Parathyroid adenoma (tissue), 2 donors: Measurements from ENCODE around the gene SALL1.

ENCODE experiments used
- H2AFZ ChIP-seq: fragments of 300-600 bp; sonication (generic); one replicate; pipeline ENCODE4 v1.7.0; 2017; ENCODE audit warnings: antibody characterized with exemption, mild to moderate bottlenecking
- H3K27ac ChIP-seq: fragments of 300-600 bp; sonication (generic); one replicate; pipeline ENCODE4 v1.7.0; 2017
- H3K27me3 ChIP-seq: fragments of 300-600 bp; sonication (generic); one replicate; pipeline ENCODE4 v1.7.0; 2017; ENCODE audit warnings: low read length; ENCODE audit not compliant: control insufficient read depth, insufficient read depth
- H3K36me3 ChIP-seq: fragments of 300-600 bp; sonication (generic); one replicate; pipeline ENCODE4 v1.7.0; 2017; ENCODE audit warnings: low read length; ENCODE audit not compliant: control insufficient read depth, insufficient read depth
- H3K4me1 ChIP-seq: fragments of 300-600 bp; sonication (generic); one replicate; pipeline ENCODE4 v1.7.0; 2017; ENCODE audit warnings: control low read depth
- H3K4me2 ChIP-seq: fragments of 300-600 bp; sonication (generic); one replicate; pipeline ENCODE4 v1.7.0; 2017; ENCODE audit warnings: low read length
- H3K4me3 ChIP-seq: fragments of 300-600 bp; sonication (generic); one replicate; pipeline ENCODE4 v1.7.0; 2017; ENCODE audit warnings: low read depth, low read length
- H3K79me2 ChIP-seq: fragments of 300-600 bp; sonication (generic); one replicate; pipeline ENCODE4 v1.7.0; 2017; ENCODE audit warnings: control low read depth
- H3K9ac ChIP-seq: fragments of 300-600 bp; sonication (generic); one replicate; pipeline ENCODE4 v1.7.0; 2017; ENCODE audit warnings: mild to moderate bottlenecking
- H3K9me3 ChIP-seq: fragments of 300-600 bp; sonication (generic); one replicate; pipeline ENCODE4 v1.7.0; 2017; ENCODE audit warnings: low read length; ENCODE audit not compliant: control insufficient read depth
- TF ChIP-seq, protein P1 (sequence below): fragments of 300-600 bp; sonication (generic); IDR thresholded peaks from one replicate; pipeline ENCODE4 v1.7.0; 2017; ENCODE audit warnings: antibody characterized with exemption, mild to moderate bottlenecking
- donor health status: primary hyperparathyroidism.

The SALL1 gene

DNA sequence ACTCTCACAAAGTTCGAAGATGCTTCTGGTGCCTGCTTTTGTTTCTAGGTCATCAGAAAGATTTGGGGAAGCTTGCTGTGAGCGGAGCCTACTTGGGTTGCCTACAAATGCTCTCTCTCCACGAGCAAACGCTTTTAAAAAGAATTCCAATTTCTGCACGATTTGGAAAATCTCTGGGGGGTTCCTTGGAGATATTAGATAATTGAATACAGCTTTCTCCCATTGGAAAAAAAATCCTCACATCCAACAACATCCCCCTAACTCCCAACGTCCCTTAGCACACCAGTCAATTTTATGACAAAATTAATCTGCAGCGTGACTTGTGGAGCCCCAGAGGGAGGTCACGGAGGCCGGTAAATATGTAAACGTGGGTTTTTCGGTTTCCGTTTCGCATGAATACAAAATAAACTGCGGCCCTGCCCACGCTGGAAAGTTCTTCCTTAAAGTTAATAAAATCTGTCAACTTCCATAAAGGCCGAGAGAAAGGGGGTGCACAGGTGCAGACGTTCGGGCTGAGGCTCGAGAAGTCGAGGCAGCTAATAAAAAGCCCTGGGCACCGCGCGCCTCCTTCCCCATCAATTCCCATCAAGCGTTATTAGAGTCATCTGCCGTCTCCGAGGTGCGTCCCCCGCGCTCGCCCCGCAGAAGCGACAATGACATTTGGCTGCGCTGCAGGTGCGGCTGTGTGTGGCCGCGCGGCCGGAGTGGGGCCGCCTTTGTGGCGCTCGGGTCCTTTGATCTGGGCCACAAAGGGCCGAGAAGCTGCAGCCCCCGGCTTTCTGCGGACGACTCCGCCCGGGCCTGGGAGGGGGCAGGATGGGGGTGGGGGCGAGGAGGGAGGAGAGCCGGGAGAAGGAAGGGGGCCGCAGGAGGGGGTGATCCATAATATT lies 37.6 kb downstream of the SALL1 start:
- Histone ChIP-seq H3K36me3 (no peaks in the 10 kb centered on the region), H3K27ac (no peak overlapping the region), H2AFZ (no peak overlapping the region), H3K4me3 (no peak overlapping the region), H3K79me2 (no peaks in the 10 kb centered on the region), H3K27me3 (no peaks in the 10 kb centered on the region), H3K9me3 (no peaks in the 10 kb centered on the region), H3K4me1 (no peaks in the 10 kb centered on the region), H3K9ac (no peak overlapping the region), H3K4me2 (no peak overlapping the region)
- TF ChIP-seq, protein P1, sequence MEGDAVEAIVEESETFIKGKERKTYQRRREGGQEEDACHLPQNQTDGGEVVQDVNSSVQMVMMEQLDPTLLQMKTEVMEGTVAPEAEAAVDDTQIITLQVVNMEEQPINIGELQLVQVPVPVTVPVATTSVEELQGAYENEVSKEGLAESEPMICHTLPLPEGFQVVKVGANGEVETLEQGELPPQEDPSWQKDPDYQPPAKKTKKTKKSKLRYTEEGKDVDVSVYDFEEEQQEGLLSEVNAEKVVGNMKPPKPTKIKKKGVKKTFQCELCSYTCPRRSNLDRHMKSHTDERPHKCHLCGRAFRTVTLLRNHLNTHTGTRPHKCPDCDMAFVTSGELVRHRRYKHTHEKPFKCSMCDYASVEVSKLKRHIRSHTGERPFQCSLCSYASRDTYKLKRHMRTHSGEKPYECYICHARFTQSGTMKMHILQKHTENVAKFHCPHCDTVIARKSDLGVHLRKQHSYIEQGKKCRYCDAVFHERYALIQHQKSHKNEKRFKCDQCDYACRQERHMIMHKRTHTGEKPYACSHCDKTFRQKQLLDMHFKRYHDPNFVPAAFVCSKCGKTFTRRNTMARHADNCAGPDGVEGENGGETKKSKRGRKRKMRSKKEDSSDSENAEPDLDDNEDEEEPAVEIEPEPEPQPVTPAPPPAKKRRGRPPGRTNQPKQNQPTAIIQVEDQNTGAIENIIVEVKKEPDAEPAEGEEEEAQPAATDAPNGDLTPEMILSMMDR: no peak

DNA sequence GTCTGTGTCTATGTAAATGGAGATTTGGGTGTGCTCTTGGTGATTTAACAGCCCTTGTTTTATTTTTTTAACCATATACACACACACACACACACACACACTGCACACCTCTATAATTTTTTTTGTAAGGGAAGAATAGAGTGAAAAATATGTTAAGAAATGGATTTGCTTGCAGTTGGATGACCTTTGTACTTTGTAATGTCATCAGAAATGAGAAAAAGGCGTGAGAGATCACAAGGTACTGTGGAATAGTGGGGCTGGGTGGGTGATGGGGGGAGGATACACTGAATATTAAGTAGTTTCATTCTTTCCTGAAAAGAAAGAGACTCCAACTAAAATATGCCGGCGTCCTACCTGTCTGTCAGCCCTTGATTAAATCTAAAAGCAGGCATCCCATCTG lies 38.7 kb downstream of the SALL1 start:
- no peaks in the 10 kb centered on the region for H3K9me3 ChIP-seq
- H3K79me2 ChIP-seq: no peaks in the 10 kb centered on the region
- no peaks in the 10 kb centered on the region for H3K4me1 ChIP-seq
- no peak overlapping the region for H2AFZ ChIP-seq
- no peak overlapping the region for H3K4me3 ChIP-seq
- H3K4me2 ChIP-seq: no peak overlapping the region
- TF ChIP-seq, protein P1: no peak
- no peaks in the 10 kb centered on the region for H3K36me3 ChIP-seq
- no peak overlapping the region for H3K27ac ChIP-seq
- H3K9ac ChIP-seq: no peak overlapping the region
- no peaks in the 10 kb centered on the region for H3K27me3 ChIP-seq

DNA sequence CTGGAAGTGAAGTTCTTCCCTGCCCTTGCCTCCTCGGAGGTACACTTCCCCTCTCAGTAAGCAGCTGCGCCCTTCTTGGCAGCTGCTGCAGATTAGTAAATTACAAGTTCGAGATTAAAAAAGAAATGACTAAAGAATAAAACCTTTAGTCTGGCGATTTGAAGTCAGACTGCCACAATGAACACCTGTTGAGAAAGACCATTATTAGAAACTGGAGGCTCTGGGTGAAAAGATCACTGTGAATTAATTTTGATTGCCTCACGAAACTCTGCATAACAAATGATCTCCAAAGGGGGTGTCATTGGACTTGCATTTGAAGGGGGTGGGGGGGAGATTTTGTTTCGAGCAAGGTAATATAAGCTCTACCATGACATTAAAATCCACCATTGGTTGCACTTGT lies 39.3 kb downstream of the SALL1 start:
- Histone ChIP-seq H3K4me1 (no peaks in the 10 kb centered on the region), H3K9ac (no peak overlapping the region), H2AFZ (no peak overlapping the region), H3K4me3 (no peak overlapping the region), H3K27me3 (no peaks in the 10 kb centered on the region), H3K27ac (no peak overlapping the region), H3K36me3 (no peaks in the 10 kb centered on the region), H3K4me2 (no peak overlapping the region), H3K79me2 (no peaks in the 10 kb centered on the region), H3K9me3 (no peaks in the 10 kb centered on the region)
- TF ChIP-seq, protein P1: no peak

DNA sequence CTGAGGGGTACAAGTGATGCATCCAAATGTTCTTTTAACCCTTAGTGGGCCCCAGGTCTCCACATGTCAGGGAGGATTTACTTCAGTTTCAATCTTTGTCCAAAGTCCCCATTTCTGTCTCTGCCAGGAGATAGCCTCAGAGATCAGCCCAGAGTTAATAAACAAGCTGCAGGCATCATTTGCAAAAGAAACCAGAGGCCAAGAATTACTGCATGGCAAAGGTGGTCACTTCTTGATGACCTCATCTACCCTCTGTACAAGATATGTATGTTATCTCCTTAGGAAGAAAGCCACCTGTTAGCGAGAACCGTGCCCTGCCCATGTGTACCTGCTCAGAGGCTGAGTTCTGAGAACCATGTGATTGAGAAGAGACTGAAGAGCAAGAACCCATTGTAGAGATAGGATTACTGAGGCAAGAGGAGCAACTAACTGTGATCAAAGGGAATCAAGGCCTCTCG lies 40.3 kb downstream of the SALL1 start:
- no peaks in the 10 kb centered on the region for H3K4me1 ChIP-seq
- no peaks in the 10 kb centered on the region for H3K9me3 ChIP-seq
- no peaks in the 10 kb centered on the region for H3K27me3 ChIP-seq
- H2AFZ ChIP-seq: no peak overlapping the region
- H3K4me2 ChIP-seq: no peak overlapping the region
- TF ChIP-seq, protein P1: no peak
- H3K79me2 ChIP-seq: no peaks in the 10 kb centered on the region
- H3K36me3 ChIP-seq: no peaks in the 10 kb centered on the region
- no peak overlapping the region for H3K27ac ChIP-seq
- H3K4me3 ChIP-seq: no peak overlapping the region
- H3K9ac ChIP-seq: no peak overlapping the region

DNA sequence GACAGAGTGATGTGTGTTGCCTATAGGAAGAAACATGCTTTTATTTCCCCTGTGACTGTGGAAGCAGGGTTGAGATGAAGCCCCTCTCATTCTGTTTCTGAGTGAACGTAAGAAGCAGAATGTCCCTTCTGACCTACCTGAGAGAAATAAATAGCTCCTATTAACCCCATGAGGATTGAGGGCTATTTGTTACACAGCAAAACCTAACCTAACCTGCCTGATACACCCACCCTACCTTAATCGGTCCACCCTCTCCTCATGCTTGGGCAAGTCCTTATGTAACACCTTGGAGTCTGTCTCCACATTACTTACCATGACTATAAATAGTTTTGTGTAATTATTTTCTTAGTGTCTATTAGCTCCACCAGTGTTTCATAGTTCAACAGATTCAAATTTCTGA lies 41.9 kb downstream of the SALL1 start:
- no peaks in the 10 kb centered on the region for H3K4me1 ChIP-seq
- no peak overlapping the region for H2AFZ ChIP-seq
- no peak overlapping the region for H3K9ac ChIP-seq
- H3K4me3 ChIP-seq: no peak overlapping the region
- no peaks in the 10 kb centered on the region for H3K79me2 ChIP-seq
- no peak overlapping the region for H3K27ac ChIP-seq
- H3K9me3 ChIP-seq: no peaks in the 10 kb centered on the region
- no peak overlapping the region for H3K4me2 ChIP-seq
- no peaks in the 10 kb centered on the region for H3K36me3 ChIP-seq
- TF ChIP-seq, protein P1: no peak
- no peaks in the 10 kb centered on the region for H3K27me3 ChIP-seq
